Ovary (tissue), 9 donors: ENCODE results near the gene CFAP97D2. TPM values are rescaled to one million over a fixed set of nuclear protein-coding genes. Genes with fewer than 3 reads are reported as not detected.

Experiments used
- DNase-seq, 5 donors: peaks; one replicate each; pipeline ENCODE4 v3.0.0-alpha.2; 2019 to 2020
- H3K27ac ChIP-seq, 2 donors: fragments of 200-600 bp; one replicate each; pipeline versions ENCODE4 v1.5.1 to v1.8.0; 2019 to 2022
- H3K27me3 ChIP-seq: fragments of 200-600 bp; one replicate; pipeline ENCODE4 v1.8.0; 2022
- H3K36me3 ChIP-seq: fragments of 200-600 bp; sonication (generic); one replicate; pipeline ENCODE4 v1.5.1; 2019
- H3K4me1 ChIP-seq: one replicate; pipeline ENCODE4 v1.8.1; 2013; ENCODE audit warnings: mild to moderate bottlenecking, moderate library complexity; ENCODE audit not compliant: insufficient read depth
- H3K4me3 ChIP-seq: fragments of 200-600 bp; sonication (generic); one replicate; pipeline ENCODE4 v1.5.1; 2017
- H3K9me3 ChIP-seq, 2 donors: fragments of 200-600 bp in 1 of 2; sonication (generic) in 1 of 2; one replicate each; pipeline versions ENCODE4 v1.5.1 to v1.8.1; 2013 to 2019; ENCODE audit warnings: mild to moderate bottlenecking in 1 of 2, moderate library complexity in 1 of 2
- CTCF ChIP-seq, 3 donors: fragments of 450-650 bp in 2 of 3; fragments of 200-600 bp in 1 of 3; IDR thresholded peaks; one replicate each; pipeline versions ENCODE4 v1.5.1 to v1.8.0; 2016 to 2022; ENCODE audit warnings: antibody characterized with exemption in 3 of 3, mild to moderate bottlenecking in 1 of 3
- EP300 ChIP-seq: sonication (generic); formaldehyde crosslinking; IDR thresholded peaks from one replicate; pipeline ENCODE4 v1.6.1; 2017; ENCODE audit warnings: antibody characterized with exemption
- POLR2A ChIP-seq: fragments of 450-650 bp; IDR thresholded peaks from one replicate; pipeline ENCODE4 v1.6.1; 2017; ENCODE audit warnings: antibody characterized with exemption, mild to moderate bottlenecking, moderate library complexity
- WGBS, 3 donors: extraction: QIAGEN DNeasy Blood & Tissue Kit in 1 of 3; methylation state at CpG; one replicate each; pipeline versions ENCODE4 v1.1.5 to v1.1.7; 2013 to 2017; 5-methylcytosine and 5-hydroxymethylcytosine counted together
- intact Hi-C, 4 donors: fragments of 100-400 bp; cut with DNase I; formaldehyde crosslinking; loops; one replicate each; pipeline versions ENCODE4 v1.11.0 to v1.15.1; 2022 to 2023
- polyA plus RNA-seq, 2 donors: library from polyadenylated mRNA; stranded (reverse); fragments of 200-250 nt in 1 of 2; fragments of 350-450 nt in 1 of 2; fragmentation: Illumina TruSeq in 1 of 2; extraction: RNeasy Lipid Tissue Mini Kit (QIAGEN cat#74804) in 1 of 2; gene quantifications; one replicate each; pipeline ENCODE4 v1.2.3, GENCODE V29; 2013 to 2014
- total RNA-seq, 7 donors: library from RNA; depleted of rRNA in 2 of 7; stranded (reverse); fragments of >200 nt in 2 of 7; fragmentation: NEBNext Ultra II Directional in 3 of 7; extraction: Animal tissue kit (Norgen Biotek cat#: 25700) in 3 of 7; gene quantifications; one replicate each; pipeline versions ENCODE4 v1.1.0 to v1.2.4, GENCODE V29; 2016 to 2023
- donor health status: DM: no; HTN: no; CAD: no; lungs with moderate emphysema.
- donor health status: DM: no; HTN: no; CAD: no.
- donor health status: Bipolar disorder and iron deficiency.
- donor health status: DM: yes; HTN: yes; CAD: no.
- donor health status: DM: no; HTN: no; CAD: no.
- donor health status: DM: yes; HTN: yes; CAD: no.

CFAP97D2 gene
- total and polyA plus RNA-seq, 9 donors = 0.28 to 5.2 (median 3.1) TPM; not detected in 6

- Histone ChIP-seq H3K36me3 (no peaks in the 10 kb centered on the region), H3K27me3 (no peaks in the 10 kb centered on the region), H3K4me1 (peaks cover 3% of the 10 kb centered on the region), H3K4me3 (no peak overlapping the region), H3K27ac (no peak overlapping the region), H3K9me3 (no peaks in the 10 kb centered on the region)
- intact Hi-C loops = no loop called here
- 66 to 72% (median 72%) methylated on average over 20 of the region's 20 CpGs for WGBS, 3 donors
- no peak for DNase-seq
- TF ChIP-seq POLR2A (no peak), EP300 (no peak)
Observed at GRCh38 chr13:114152831-114153371, 26.2 kb upstream of the CFAP97D2 start.

- intact Hi-C loops = no loop called here
- H3K36me3 ChIP-seq = no peaks in the 10 kb centered on the region
- no peaks in the 10 kb centered on the region for H3K27me3 ChIP-seq
- H3K4me1 ChIP-seq = peaks cover 3% of the 10 kb centered on the region
- DNase-seq = no peak
- 95 to 96% (median 96%) methylated on average over 6 of the region's 6 CpGs for WGBS, 3 donors
- TF ChIP-seq CTCF (IDR thresholded peaks at IDR 0.05) = no peak
- no peak for TF ChIP-seq EP300
- no peak for TF ChIP-seq POLR2A
- no peak overlapping the region for H3K4me3 ChIP-seq
- H3K9me3 ChIP-seq = no peaks in the 10 kb centered on the region
- no peak overlapping the region for H3K27ac ChIP-seq
Observed at GRCh38 chr13:114153485-114154080, 25.5 kb upstream of the CFAP97D2 start.

- WGBS, 3 donors = 77 to 87% (median 81%) methylated on average over 9 of the region's 9 CpGs
Observed at GRCh38 chr13:114154476-114154875, 24.6 kb upstream of the CFAP97D2 start.

GRCh38 chr13:114155320-114155719 is 23.7 kb upstream of the CFAP97D2 start:
- intact Hi-C loops = no loop called here
- Histone ChIP-seq H3K4me1 (peaks cover 3% of the 10 kb centered on the region), H3K27ac (no peak overlapping the region), H3K36me3 (no peaks in the 10 kb centered on the region), H3K4me3 (no peak overlapping the region), H3K9me3 (no peaks in the 10 kb centered on the region), H3K27me3 (no peaks in the 10 kb centered on the region)
- no peak for DNase-seq
- TF ChIP-seq CTCF (IDR thresholded peaks at IDR 0.05) (no peak), POLR2A (no peak), EP300 (no peak)
- WGBS, 3 donors = 50% methylated on average over 3 of the region's 3 CpGs; no CpG with 5 or more reads in 2 of the 3 donors

More at GRCh38 chr13:114154476-114154875, 24.6 kb upstream of the CFAP97D2 start:
- no peaks in the 10 kb centered on the region for H3K36me3 ChIP-seq
- peaks cover 3% of the 10 kb centered on the region for H3K4me1 ChIP-seq
- H3K27ac ChIP-seq = no peak overlapping the region
- DNase-seq = no peak
- intact Hi-C loops = no loop called here
- no peak for TF ChIP-seq CTCF (IDR thresholded peaks at IDR 0.05)
- TF ChIP-seq EP300 = no peak
- TF ChIP-seq POLR2A = no peak
- no peaks in the 10 kb centered on the region for H3K9me3 ChIP-seq
- no peaks in the 10 kb centered on the region for H3K27me3 ChIP-seq
- H3K4me3 ChIP-seq = no peak overlapping the region
